HepG2 (cell line): ENCODE data around the gene OPRM1. TPM values are rescaled to one million over a fixed set of nuclear protein-coding genes. Genes with fewer than 3 reads are reported as not detected.
A peak's percentile ranks its signal among the peaks of the same experiment; 100 is the strongest.

Source experiments
- ATAC-seq: fragments of 200-7000 bp; cut with Tn5 transposase; 3 replicates; pipeline ENCODE4 v1.9.1; 2020; ENCODE audit warnings: mild to moderate bottlenecking, moderate library complexity
- BruUV-seq: library from RNA; stranded (reverse); fragments of 400-500 nt; replicated peaks from 2 replicates; lab custom pipeline; 2021; lab: Mats Ljungman, UMichigan
- CTCF ChIA-PET: fragments of 300-600 bp; formaldehyde crosslinking; extraction: SDS; loops from one replicate; lab custom pipeline; 2021; ENCODE audit warnings: low total read pairs, inconsistent platforms, low intra/inter-chr PET ratio; lab: Yijun Ruan, JAX
- POLR2A ChIA-PET: fragments of 350-600 bp; sonication (Branson Sonifier 250); formaldehyde crosslinking; loops from one replicate; lab custom pipeline; 2020; ENCODE audit warnings: antibody characterized with exemption, inconsistent platforms; lab: Yijun Ruan, JAX
- DNase-seq: peaks from one replicate; pipeline ENCODE4 v3.0.0-alpha.2; 2015; ENCODE audit warnings: low spot score
- FAIRE-seq: peaks from 3 replicates; lab custom pipeline; 2011; peaks lifted over from hg19 to GRCh38; lab: Jason Lieb, UNC
- H2AFZ ChIP-seq: one replicate; pipeline ENCODE4 v1.6.1; 2011; ENCODE audit warnings: low read length, inconsistent platforms
- H3K27ac ChIP-seq: fragments of 300-600 bp; 3 replicates; pipeline ENCODE4 v1.8.0; 2011; ENCODE audit warnings: mixed run types, mild to moderate bottlenecking, mixed read lengths, low read length, inconsistent platforms; ENCODE audit not compliant: insufficient read depth; ENCODE audit errors: extremely low read length
- H3K27me3 ChIP-seq, 2 experiments: fragments of 200-600 bp in 1 of 2; 2 replicates in 1 of 2; 3 replicates in 1 of 2; pipeline versions ENCODE4 v1.6.0 to v1.8.0; 2011; ENCODE audit warnings: low read length in 2 of 2, mild to moderate bottlenecking in 2 of 2, moderate library complexity in 2 of 2, inconsistent platforms in 1 of 2; ENCODE audit not compliant: insufficient read depth in 2 of 2, control insufficient read depth in 1 of 2
- H3K36me3 ChIP-seq, 2 experiments: fragments of 200-600 bp in 1 of 2; replicated peaks in 1 of 2; 2 replicates in 1 of 2; 3 replicates in 1 of 2; pipeline versions ENCODE4 v1.5.1 to v1.8.0; 2011; ENCODE audit warnings: low read length in 2 of 2, inconsistent platforms in 1 of 2; ENCODE audit not compliant: insufficient read depth in 2 of 2, control insufficient read depth in 1 of 2
- H3K4me1 ChIP-seq: 2 replicates; pipeline ENCODE4 v1.5.1; 2012; ENCODE audit warnings: low read length, inconsistent platforms; ENCODE audit not compliant: insufficient read depth
- H3K4me2 ChIP-seq: 2 replicates; pipeline ENCODE4 v1.6.0; 2011; ENCODE audit warnings: low read depth, low read length, inconsistent platforms
- H3K4me3 ChIP-seq, 3 experiments: fragments of 200-600 bp in 1 of 3; sonication (generic), shearing (Covaris generic) in 1 of 3; replicated peaks in 1 of 3; 2 replicates each; pipeline ENCODE4 v1.5.1; 2011 to 2016; ENCODE audit warnings: low read length in 3 of 3, inconsistent platforms in 2 of 3, low read depth in 2 of 3, mild to moderate bottlenecking in 2 of 3, control low read depth in 1 of 3, mixed read lengths in 1 of 3; ENCODE audit not compliant: insufficient read depth in 1 of 3
- H3K79me2 ChIP-seq: one replicate; pipeline ENCODE4 v1.6.1; 2011; ENCODE audit warnings: low read length, inconsistent platforms; ENCODE audit not compliant: insufficient read depth
- H3K9ac ChIP-seq: 2 replicates; pipeline ENCODE4 v1.6.0; 2011; ENCODE audit warnings: mild to moderate bottlenecking, low read depth, low read length, inconsistent platforms; ENCODE audit not compliant: insufficient read depth
- H3K9me3 ChIP-seq: 2 replicates; pipeline ENCODE4 v1.5.1; 2012; ENCODE audit warnings: mild to moderate bottlenecking, low read length
- H4K20me1 ChIP-seq: 2 replicates; pipeline ENCODE4 v1.6.0; 2011; ENCODE audit warnings: inconsistent platforms, mild to moderate bottlenecking, low read length, moderate library complexity; ENCODE audit not compliant: insufficient read depth
- FOXK2 ChIP-seq: fragments of 450-650 bp; IDR thresholded peaks from 2 replicates; pipeline ENCODE4 v1.6.1; 2016
- GABPA ChIP-seq, 2 experiments: IDR thresholded peaks; 2 replicates each; pipeline ENCODE4 v1.6.1; 2011 to 2016; ENCODE audit warnings: low read depth in 2 of 2, low read length in 1 of 2, missing biosample characterization in 1 of 2, missing genetic modification characterization in 1 of 2
- IKZF4 ChIP-seq: sonication (generic); formaldehyde crosslinking; IDR thresholded peaks from 2 replicates; pipeline ENCODE4 v1.5.1; 2020; ENCODE audit warnings: borderline replicate concordance, mild to moderate bottlenecking, low read depth, missing genetic modification reagents; ENCODE audit errors: not compliant biosample characterization
- MXD4 ChIP-seq: IDR thresholded peaks from 2 replicates; pipeline ENCODE4 v1.6.1; 2016; ENCODE audit warnings: mild to moderate bottlenecking, missing biosample characterization, missing genetic modification reagents
- POGZ ChIP-seq: sonication (generic); formaldehyde crosslinking; IDR thresholded peaks from 2 replicates; pipeline ENCODE4 v1.4.0; 2020; ENCODE audit warnings: mild to moderate bottlenecking, missing genetic modification reagents
- SMAD1 ChIP-seq: sonication (generic); formaldehyde crosslinking; IDR thresholded peaks from 2 replicates; pipeline ENCODE4 v1.4.0; 2020; ENCODE audit warnings: missing genetic modification reagents, low read depth, mild to moderate bottlenecking, borderline replicate concordance
- ZEB1 ChIP-seq: IDR thresholded peaks from 2 replicates; pipeline ENCODE4 v1.6.1; 2012; ENCODE audit warnings: mild to moderate bottlenecking, low read depth, inconsistent platforms; ENCODE audit not compliant: insufficient replicate concordance
- ZNF549 ChIP-seq: sonication (generic); formaldehyde crosslinking; IDR thresholded peaks from 2 replicates; pipeline ENCODE4 v1.5.0; 2020; ENCODE audit warnings: missing genetic modification reagents
- WGBS: methylation state at CpG from one replicate; pipeline ENCODE4 v1.1.6; 2017; ENCODE audit warnings: low lambda C conversion rate; 5-methylcytosine and 5-hydroxymethylcytosine counted together
- in situ Hi-C: cut with HindIII; loops from 2 replicates; pipeline ENCODE4 v1.10.0; 2017; ENCODE audit warnings: low pct_unique_long_range_greater_than_20kb; ENCODE audit not compliant: extremely low pct_ligation_motif_present
- intact Hi-C: fragments of 100-400 bp; cut with micrococcal nuclease; formaldehyde crosslinking; loops from one replicate; pipeline ENCODE4 v1.10.0; 2022; ENCODE audit not compliant: unreplicated experiment
- polyA plus RNA-seq, 8 experiments: library from polyadenylated mRNA; depleted of rRNA in 3 of 8; stranded (reverse) in 7 of 8; unstranded in 1 of 8; fragments of >200 nt; fragmentation: Illumina TruSeq in 4 of 8; extraction: Trizol in 4 of 8; gene quantifications; 2 replicates each; pipeline versions ENCODE4 v1.2.1 to v1.2.3, GENCODE V29; 2011 to 2016; ENCODE audit warnings: low read depth in 4 of 8, missing spikeins in 1 of 8, mixed read lengths in 1 of 8; ENCODE audit not compliant: insufficient read depth in 1 of 8
- total RNA-seq, 5 experiments: library from RNA; depleted of rRNA; stranded (reverse); fragments of >200 nt; fragmentation: Illumina TruSeq; extraction: Trizol; gene quantifications; 2 replicates each; pipeline ENCODE4 v1.2.3, GENCODE V29; 2016; ENCODE audit warnings: low read depth in 1 of 5
- TF ChIP-seq, protein P1 (sequence below): fragments of 450-650 bp; IDR thresholded peaks from 2 replicates; pipeline ENCODE4 v1.6.1; 2016

OPRM1 gene
- total and polyA plus RNA-seq, 2 of the 13 experiments (the other 11 are each of a cell fraction or from before 2014, with no cell fraction given) = not detected

DNA sequence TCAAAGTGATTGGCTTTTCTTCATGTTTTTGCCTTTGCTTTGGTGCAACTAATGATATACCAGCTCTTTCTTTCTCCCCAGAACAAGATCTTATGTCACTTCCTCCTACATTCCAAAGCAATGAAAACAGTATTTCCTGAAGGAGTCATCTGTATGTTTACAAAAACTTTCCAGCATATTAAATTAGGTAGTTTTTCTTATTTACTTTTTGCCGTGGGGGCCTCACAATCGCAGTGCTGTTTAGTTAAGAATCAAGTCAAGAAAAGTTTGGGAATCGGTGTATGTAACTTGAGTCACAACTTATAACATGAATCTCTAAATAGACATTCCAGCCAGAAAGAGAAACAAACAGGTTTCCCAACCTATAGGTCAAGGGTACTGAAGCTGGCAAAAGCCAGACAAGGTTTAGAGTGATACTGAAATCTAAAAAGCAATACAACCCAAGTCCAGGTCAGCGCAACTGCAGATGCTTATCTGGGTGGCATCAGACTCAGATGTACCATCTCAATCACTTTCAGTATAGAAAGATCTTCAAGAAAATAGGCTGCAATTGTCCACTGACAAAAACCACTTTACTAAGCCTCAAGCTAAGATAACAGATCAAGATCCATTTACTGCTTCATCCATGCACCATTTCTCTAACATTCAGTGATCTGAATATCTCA is 253.9 kb downstream of the OPRM1 start:
- BruUV-seq = no TSS peak
- Histone ChIP-seq H3K4me3 (no peak overlapping the region), H3K27me3 (peaks cover 0 to 2% of the 10 kb centered on the region in 2 experiments; a peak in 1 of 5 replicates), H4K20me1 (no peaks in the 10 kb centered on the region), H2AFZ (no peak overlapping the region), H3K4me2 (no peak overlapping the region)
- DNase-seq = no peak
- POLR2A ChIA-PET = no interaction called here
- WGBS = 11% methylated on average over 4 of the region's 4 CpGs
- TF ChIP-seq FOXK2 (no peak), ZNF549 (no peak), POGZ (CRISPR knock-in tag) (no peak), ZEB1 (no peak), MXD4 (CRISPR knock-in tag) (no peak), GABPA (IDR thresholded peaks at IDR 0.05; ENCODE audit: low read depth, low read length) (no peak), GABPA (CRISPR knock-in tag; IDR thresholded peaks at IDR 0.05; ENCODE audit: low read depth) (0 out of 2 replicates have a peak, but pooled peaks have one; percentile 32)
- TF ChIP-seq, all 625 proteins: peak for 1
- ATAC-seq = no peak; the same call in 2 of the 3 replicates
- peak; percentile 15 for FAIRE-seq
- no peak overlapping the region for H3K9ac ChIP-seq
- H3K4me1 ChIP-seq = peaks cover 10% of the 10 kb centered on the region
- in situ Hi-C loops = no loop called here
- intact Hi-C loops = no loop called here
- H3K9me3 ChIP-seq = no peaks in the 10 kb centered on the region
- H3K36me3 ChIP-seq = no peaks in the 10 kb centered on the region
- no peaks in the 10 kb centered on the region for H3K79me2 ChIP-seq
- no peak overlapping the region for H3K27ac ChIP-seq
- CTCF ChIA-PET = no interaction called here

DNA sequence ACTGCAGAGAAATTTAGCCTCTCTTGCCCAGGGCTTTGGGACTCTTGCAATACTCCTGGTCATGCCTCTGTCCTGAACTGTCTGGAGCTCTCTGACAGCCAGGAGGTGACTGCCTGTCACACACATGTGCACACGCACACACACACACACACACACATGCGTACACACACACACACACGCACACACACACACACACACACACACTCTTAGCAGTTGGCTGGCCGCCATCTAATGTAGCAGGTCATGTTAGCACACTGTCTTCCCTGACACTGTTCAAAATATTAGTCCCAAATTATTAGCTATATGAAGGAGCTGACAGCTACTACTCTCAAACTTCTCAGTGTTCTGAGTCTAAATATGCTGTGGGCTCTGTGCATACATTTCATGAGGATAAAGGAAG is 256.7 kb downstream of the OPRM1 start:
- Histone ChIP-seq H3K27ac (no peak overlapping the region), H4K20me1 (no peaks in the 10 kb centered on the region), H3K9me3 (no peaks in the 10 kb centered on the region), H3K4me3 (no peak overlapping the region), H3K36me3 (no peaks in the 10 kb centered on the region), H3K27me3 (peaks cover 2 to 3% of the 10 kb centered on the region in 2 experiments; a peak in 2 of 5 replicates), H2AFZ (no peak overlapping the region), H3K79me2 (no peaks in the 10 kb centered on the region), H3K4me1 (peaks cover 17% of the 10 kb centered on the region), H3K9ac (no peak overlapping the region)
- CTCF ChIA-PET = no interaction called here
- POLR2A ChIA-PET = no interaction called here
- in situ Hi-C loops = no loop called here
- FAIRE-seq = no peak
- TF ChIP-seq SMAD1 (CRISPR knock-in tag) = no peak
- TF ChIP-seq, protein P1, sequence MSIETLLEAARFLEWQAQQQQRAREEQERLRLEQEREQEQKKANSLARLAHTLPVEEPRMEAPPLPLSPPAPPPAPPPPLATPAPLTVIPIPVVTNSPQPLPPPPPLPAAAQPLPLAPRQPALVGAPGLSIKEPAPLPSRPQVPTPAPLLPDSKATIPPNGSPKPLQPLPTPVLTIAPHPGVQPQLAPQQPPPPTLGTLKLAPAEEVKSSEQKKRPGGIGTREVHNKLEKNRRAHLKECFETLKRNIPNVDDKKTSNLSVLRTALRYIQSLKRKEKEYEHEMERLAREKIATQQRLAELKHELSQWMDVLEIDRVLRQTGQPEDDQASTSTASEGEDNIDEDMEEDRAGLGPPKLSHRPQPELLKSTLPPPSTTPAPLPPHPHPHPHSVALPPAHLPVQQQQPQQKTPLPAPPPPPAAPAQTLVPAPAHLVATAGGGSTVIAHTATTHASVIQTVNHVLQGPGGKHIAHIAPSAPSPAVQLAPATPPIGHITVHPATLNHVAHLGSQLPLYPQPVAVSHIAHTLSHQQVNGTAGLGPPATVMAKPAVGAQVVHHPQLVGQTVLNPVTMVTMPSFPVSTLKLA = 0 out of 2 replicates have a peak, but pooled peaks have one; percentile 9
- TF ChIP-seq IKZF4 (CRISPR knock-in tag) = no peak
- TF ChIP-seq, all 625 proteins: peak for 1
- DNase-seq (no peak), ATAC-seq (no peak)
- intact Hi-C loops = loop anchor here (1.0 kb wide), 1 partner anchor 46 kb away; no protein-coding TSS in a partner anchor
- 14% methylated on average over 4 of the region's 4 CpGs for WGBS
- no TSS peak for BruUV-seq
- no peak overlapping the region for H3K4me2 ChIP-seq
